ENCODE data around the gene FFAR1. TPM values are rescaled to one million over a fixed set of nuclear protein-coding genes. Genes with fewer than 3 reads are reported as not detected.

Gene FFAR1
- total and polyA plus RNA-seq, 10 donors = 0.16 to 0.52 (median 0.26) TPM; not detected in 3

DNA sequence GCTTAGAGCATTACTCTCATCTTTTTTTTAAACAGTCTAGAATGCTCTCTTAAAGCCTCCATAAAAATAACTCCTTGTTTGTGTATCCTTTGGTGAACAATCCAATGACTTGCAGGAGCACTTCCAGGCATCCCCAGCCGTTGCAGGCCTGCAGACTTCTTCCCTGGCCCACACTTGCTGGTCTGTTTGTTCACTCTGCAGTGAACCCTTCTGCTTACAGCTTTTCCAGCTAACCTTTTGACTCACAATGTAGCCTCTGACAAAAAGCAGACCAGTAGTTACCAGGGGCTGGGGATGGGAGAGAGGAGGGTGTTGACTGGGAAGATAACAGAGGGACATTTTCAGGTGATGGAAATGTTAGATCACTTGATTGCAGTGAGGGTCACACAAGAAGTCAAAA lies 32.3 kb downstream of the FFAR1 start:
- WGBS, 5 donors = 51 to 73% (median 67%) methylated on average over 1 of the region's 1 CpG
- Histone ChIP-seq H3K27me3 (replicated peaks in 1 of 7) (peaks cover 0 to 17% (median 0%) of the 10 kb centered on the region in 7 donors), H3K4me3 (no peak overlapping the region), H3K36me3 (no peaks in the 10 kb centered on the region), H3K27ac (no peak overlapping the region), H3K4me1 (peaks cover 0 to 25% (median 11%) of the 10 kb centered on the region in 6 donors), H3K9me3 (peaks cover 0 to 13% (median 4%) of the 10 kb centered on the region in 8 donors)
- DNase-seq = no peak
- TF ChIP-seq, protein P1, sequence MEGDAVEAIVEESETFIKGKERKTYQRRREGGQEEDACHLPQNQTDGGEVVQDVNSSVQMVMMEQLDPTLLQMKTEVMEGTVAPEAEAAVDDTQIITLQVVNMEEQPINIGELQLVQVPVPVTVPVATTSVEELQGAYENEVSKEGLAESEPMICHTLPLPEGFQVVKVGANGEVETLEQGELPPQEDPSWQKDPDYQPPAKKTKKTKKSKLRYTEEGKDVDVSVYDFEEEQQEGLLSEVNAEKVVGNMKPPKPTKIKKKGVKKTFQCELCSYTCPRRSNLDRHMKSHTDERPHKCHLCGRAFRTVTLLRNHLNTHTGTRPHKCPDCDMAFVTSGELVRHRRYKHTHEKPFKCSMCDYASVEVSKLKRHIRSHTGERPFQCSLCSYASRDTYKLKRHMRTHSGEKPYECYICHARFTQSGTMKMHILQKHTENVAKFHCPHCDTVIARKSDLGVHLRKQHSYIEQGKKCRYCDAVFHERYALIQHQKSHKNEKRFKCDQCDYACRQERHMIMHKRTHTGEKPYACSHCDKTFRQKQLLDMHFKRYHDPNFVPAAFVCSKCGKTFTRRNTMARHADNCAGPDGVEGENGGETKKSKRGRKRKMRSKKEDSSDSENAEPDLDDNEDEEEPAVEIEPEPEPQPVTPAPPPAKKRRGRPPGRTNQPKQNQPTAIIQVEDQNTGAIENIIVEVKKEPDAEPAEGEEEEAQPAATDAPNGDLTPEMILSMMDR (IDR thresholded peaks at IDR 0.05 in 8 of 11, conservative IDR thresholded peaks at IDR 0.05 in 3 of 11) = no peak
- TF ChIP-seq POLR2A (IDR thresholded peaks at IDR 0.05) (no peak), POLR2AphosphoS5 (IDR thresholded peaks at IDR 0.05) (no peak)
- intact Hi-C loops (cut with DNase I; ENCODE audit: low total_unique reads) = no loop called here

DNA sequence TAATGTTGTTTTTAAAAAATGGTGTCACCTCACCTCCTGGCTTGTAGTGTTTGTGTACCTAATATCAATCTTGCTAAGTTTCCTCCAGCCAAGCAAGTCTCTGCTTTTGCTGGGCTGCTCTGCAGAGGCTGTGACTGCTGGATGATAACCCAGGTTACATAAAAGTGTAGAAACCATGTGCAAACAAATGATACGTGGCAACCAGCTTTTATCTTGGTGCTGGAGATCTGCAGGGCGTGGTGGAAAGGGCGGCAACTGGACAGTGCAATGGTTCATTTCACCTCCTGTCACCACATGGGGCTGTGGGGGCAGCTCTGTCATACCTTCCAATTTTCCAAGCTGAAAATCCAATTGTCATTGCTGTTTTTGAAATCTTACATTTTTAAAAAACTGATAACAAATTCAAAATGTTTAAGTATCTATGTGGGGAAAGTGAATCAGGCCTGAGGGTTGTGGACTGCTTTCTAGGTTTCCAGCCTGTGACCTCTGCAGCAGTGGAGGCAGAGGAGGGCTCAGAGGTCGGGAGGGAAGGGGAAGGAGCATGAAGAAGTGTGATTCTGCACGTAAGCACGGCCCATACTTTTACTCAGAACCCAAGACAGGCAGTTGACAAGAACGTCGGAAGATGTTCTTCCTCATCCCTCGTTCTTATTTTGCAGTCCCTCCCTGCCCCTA lies 32.9 kb downstream of the FFAR1 start:
- peaks cover 0 to 17% (median 0%) of the 10 kb centered on the region in 7 donors for H3K27me3 ChIP-seq (replicated peaks in 1 of 7)
- H3K36me3 ChIP-seq = no peaks in the 10 kb centered on the region
- no peak overlapping the region for H3K4me3 ChIP-seq
- no peak overlapping the region for H3K27ac ChIP-seq
- H3K4me1 ChIP-seq = peaks cover 0 to 19% (median 9%) of the 10 kb centered on the region in 6 donors
- TF ChIP-seq POLR2A (IDR thresholded peaks at IDR 0.05) = no peak
- no peak for TF ChIP-seq POLR2AphosphoS5 (IDR thresholded peaks at IDR 0.05)
- TF ChIP-seq, protein P1 (IDR thresholded peaks at IDR 0.05 in 8 of 11, conservative IDR thresholded peaks at IDR 0.05 in 3 of 11) = no peak
- intact Hi-C loops (cut with DNase I; ENCODE audit: low total_unique reads) = no loop called here
- no peak for DNase-seq
- 48 to 76% (median 64%) methylated on average over 9 of the region's 9 CpGs for WGBS, 5 donors
- peaks cover 0 to 19% (median 10%) of the 10 kb centered on the region in 8 donors for H3K9me3 ChIP-seq

DNA sequence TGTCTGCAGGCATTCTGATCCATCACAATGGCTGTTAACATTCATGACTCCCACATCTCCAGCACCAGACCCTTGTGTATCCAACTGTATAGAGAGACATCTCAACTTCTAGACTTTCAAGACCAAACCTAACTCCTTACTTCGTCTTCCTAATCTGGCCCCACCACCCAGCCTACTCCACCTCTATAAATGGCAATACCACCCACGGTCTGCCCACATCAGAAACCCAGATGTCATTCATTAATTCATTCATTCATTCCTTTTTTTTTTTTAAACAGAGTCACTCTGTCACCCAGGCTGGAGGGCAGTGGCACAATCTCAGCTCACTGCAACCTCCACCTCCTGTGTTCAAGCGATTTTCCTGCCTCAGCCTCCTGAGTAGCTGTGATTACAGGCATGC lies 33.6 kb downstream of the FFAR1 start:
- intact Hi-C loops (cut with DNase I; ENCODE audit: low total_unique reads) = no loop called here
- DNase-seq = no peak
- Histone ChIP-seq H3K4me3 (no peak overlapping the region), H3K9me3 (peaks cover 0 to 26% (median 17%) of the 10 kb centered on the region in 8 donors), H3K36me3 (no peaks in the 10 kb centered on the region), H3K27me3 (replicated peaks in 1 of 7) (peaks cover 0 to 17% (median 0%) of the 10 kb centered on the region in 7 donors), H3K27ac (no peak overlapping the region), H3K4me1 (peaks cover 0 to 12% (median 7%) of the 10 kb centered on the region in 6 donors)
- 49 to 74% (median 70%) methylated on average over 3 of the region's 3 CpGs for WGBS, 5 donors
- TF ChIP-seq POLR2AphosphoS5 (IDR thresholded peaks at IDR 0.05) (no peak), POLR2A (IDR thresholded peaks at IDR 0.05) (no peak)
- TF ChIP-seq, protein P1 (IDR thresholded peaks at IDR 0.05 in 8 of 11, conservative IDR thresholded peaks at IDR 0.05 in 3 of 11) = no peak

DNA sequence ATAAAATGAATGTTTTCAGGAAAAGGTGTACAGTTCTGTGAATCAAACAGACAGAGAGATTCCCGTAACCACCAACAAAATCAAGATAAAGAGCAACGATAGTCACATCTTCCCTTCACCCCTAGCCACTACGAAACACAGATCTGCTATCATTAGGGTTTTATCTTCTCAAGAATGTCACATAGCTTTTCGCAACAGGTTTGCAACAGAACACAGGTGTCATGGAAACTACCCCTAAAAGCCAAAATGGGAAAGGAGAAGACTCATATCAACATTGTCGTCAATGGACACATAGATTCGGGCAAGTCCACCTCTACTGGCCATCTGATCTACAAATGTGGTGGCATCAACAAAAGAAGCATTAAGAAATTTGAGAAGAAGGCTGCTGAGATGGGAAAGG lies 34.2 kb downstream of the FFAR1 start:
- Histone ChIP-seq H3K4me3 (no peak overlapping the region), H3K4me1 (peaks cover 0 to 6% (median 4%) of the 10 kb centered on the region in 6 donors), H3K27ac (no peak overlapping the region), H3K27me3 (replicated peaks in 1 of 7) (peaks cover 0 to 17% (median 0%) of the 10 kb centered on the region in 7 donors), H3K9me3 (peaks cover 0 to 32% (median 23%) of the 10 kb centered on the region in 8 donors), H3K36me3 (no peaks in the 10 kb centered on the region)
- DNase-seq = no peak
- WGBS, 5 donors = 83 to 94% (median 88%) methylated on average over 6 of the region's 6 CpGs
- intact Hi-C loops (cut with DNase I; ENCODE audit: low total_unique reads) = no loop called here
- no peak for TF ChIP-seq POLR2A (IDR thresholded peaks at IDR 0.05)
- TF ChIP-seq POLR2AphosphoS5 (IDR thresholded peaks at IDR 0.05) = no peak
- TF ChIP-seq, protein P1 (IDR thresholded peaks at IDR 0.05 in 8 of 11, conservative IDR thresholded peaks at IDR 0.05 in 3 of 11) = no peak

Data from spleen (tissue), 11 donors.